Neural cell (in vitro differentiated cells): Measurements from ENCODE around the gene ST3GAL2. TPM values are rescaled to one million over a fixed set of nuclear protein-coding genes. Genes with fewer than 3 reads are reported as not detected.

ENCODE experiments used
- H2AFZ ChIP-seq: fragments of 200-600, 300-800 bp; sonication (generic), shearing (Covaris generic); 2 replicates; pipeline ENCODE4 v1.6.0; 2014; ENCODE audit warnings: low read depth, mild to moderate bottlenecking, antibody characterized with exemption, low read length, moderate library complexity
- H3F3A ChIP-seq: fragments of 200-600 bp; shearing (Covaris generic); 2 replicates; pipeline ENCODE4 v1.6.1; 2016; ENCODE audit warnings: mild to moderate bottlenecking, moderate library complexity, mixed read lengths, antibody characterized with exemption, low read length; ENCODE audit not compliant: insufficient read depth, poor library complexity, severe bottlenecking
- H3K27ac ChIP-seq: fragments of 200-600, 300-800 bp; sonication (generic), shearing (Covaris generic); 2 replicates; pipeline ENCODE4 v1.5.1; 2014; ENCODE audit warnings: mild to moderate bottlenecking, low read length, moderate library complexity
- H3K27me3 ChIP-seq: fragments of 300-800, 200-600 bp; sonication (generic), shearing (Covaris generic); 2 replicates; pipeline ENCODE4 v1.6.0; 2014; ENCODE audit warnings: mild to moderate bottlenecking, low read depth, low read length, moderate library complexity; ENCODE audit not compliant: insufficient read depth
- H3K36me3 ChIP-seq: fragments of 300-800, 200-600 bp; sonication (generic), shearing (Covaris generic); 2 replicates; pipeline ENCODE4 v1.5.1; 2014; ENCODE audit warnings: mild to moderate bottlenecking, antibody characterized with exemption, low read length, moderate library complexity; ENCODE audit not compliant: insufficient read depth
- H3K4me2 ChIP-seq: fragments of 300-800, 200-600 bp; sonication (generic), shearing (Covaris generic); 2 replicates; pipeline ENCODE4 v1.6.0; 2014; ENCODE audit warnings: mild to moderate bottlenecking, low read length
- H3K4me3 ChIP-seq: fragments of 300-800, 200-600 bp; sonication (generic), shearing (Covaris generic); 2 replicates; pipeline ENCODE4 v1.5.1; 2014; ENCODE audit warnings: mild to moderate bottlenecking, low read length, moderate library complexity
- H3K79me2 ChIP-seq: fragments of 200-600 bp; shearing (Covaris generic); replicated peaks from 2 replicates; pipeline ENCODE4 v1.6.0; 2014; ENCODE audit warnings: mild to moderate bottlenecking, low read length, moderate library complexity; ENCODE audit not compliant: insufficient read depth
- H3K9ac ChIP-seq: fragments of 300-800, 200-600 bp; sonication (generic), shearing (Covaris generic); 2 replicates; pipeline ENCODE4 v1.6.1; 2016; ENCODE audit warnings: mild to moderate bottlenecking, low read length, mixed read lengths
- H3K9me2 ChIP-seq: fragments of 200-600 bp; shearing (Covaris generic); 2 replicates; pipeline ENCODE4 v1.6.1; 2016; ENCODE audit warnings: mild to moderate bottlenecking, low read length, mixed read lengths; ENCODE audit not compliant: insufficient read depth
- H3K9me3 ChIP-seq: fragments of 200-600, 300-800 bp; sonication (generic), shearing (Covaris generic); 2 replicates; pipeline ENCODE4 v1.6.1; 2016; ENCODE audit warnings: mild to moderate bottlenecking, mixed run types, low read length, moderate library complexity, mixed read lengths
- H4K20me1 ChIP-seq: fragments of 200-600 bp; shearing (Covaris generic); 2 replicates; pipeline ENCODE4 v1.6.1; 2016; ENCODE audit warnings: mild to moderate bottlenecking, mixed run types; ENCODE audit not compliant: insufficient read depth
- CTCF ChIP-seq: fragments of 450-650 bp; IDR thresholded peaks from 2 replicates; pipeline ENCODE4 v1.5.1; 2014; ENCODE audit warnings: antibody characterized with exemption, mild to moderate bottlenecking, moderate library complexity; ENCODE audit not compliant: poor library complexity, severe bottlenecking
- EP300 ChIP-seq: fragments of 450-650 bp; conservative IDR thresholded peaks from 2 replicates; pipeline ENCODE4 v1.6.1; 2014; ENCODE audit warnings: antibody characterized with exemption, mild to moderate bottlenecking, moderate library complexity; ENCODE audit not compliant: poor library complexity, severe bottlenecking
- EZH2 ChIP-seq: fragments of 200-600, 300-800 bp; shearing (Covaris generic), sonication (generic); IDR thresholded peaks from 2 replicates; pipeline ENCODE4 v1.6.1; 2014; ENCODE audit warnings: antibody characterized with exemption, low read length, borderline replicate concordance, mild to moderate bottlenecking; ENCODE audit not compliant: insufficient read depth, poor library complexity, severe bottlenecking
- POLR2AphosphoS5 ChIP-seq: IDR thresholded peaks from 2 replicates; pipeline ENCODE4 v1.6.1; 2012
- RAD21 ChIP-seq: fragments of 450-650 bp; conservative IDR thresholded peaks from 2 replicates; pipeline ENCODE4 v1.6.1; 2014; ENCODE audit warnings: antibody characterized with exemption, mild to moderate bottlenecking, moderate library complexity
- REST ChIP-seq: IDR thresholded peaks from 2 replicates; pipeline ENCODE4 v1.6.1; 2012; ENCODE audit warnings: borderline replicate concordance
- SMC3 ChIP-seq: fragments of 450-650 bp; conservative IDR thresholded peaks from 2 replicates; pipeline ENCODE4 v1.6.1; 2014; ENCODE audit warnings: antibody characterized with exemption, mild to moderate bottlenecking, moderate library complexity; ENCODE audit not compliant: poor library complexity
- TAF1 ChIP-seq: IDR thresholded peaks from 2 replicates; pipeline ENCODE4 v1.6.1; 2012; ENCODE audit warnings: low read depth
- polyA plus RNA-seq: library from polyadenylated mRNA; depleted of rRNA; stranded (reverse); fragments of >200 nt; gene quantifications from 2 replicates; pipeline ENCODE4 v1.2.3, GENCODE V29; 2014

ST3GAL2 gene
- polyA plus RNA-seq, 1 donor from 2014 or later: 19.4 TPM

- Histone ChIP-seq H3F3A (peaks cover 5% of the 10 kb centered on the region), H3K4me3 (no peak overlapping the region), H3K9ac (no peak overlapping the region), H3K79me2 (no peaks in the 10 kb centered on the region), H3K36me3 (no peaks in the 10 kb centered on the region), H3K9me3 (no peaks in the 10 kb centered on the region), H3K27me3 (no peaks in the 10 kb centered on the region), H3K4me2 (no peak overlapping the region), H4K20me1 (no peaks in the 10 kb centered on the region), H2AFZ (no peak overlapping the region), H3K27ac (no peak overlapping the region), H3K9me2 (no peaks in the 10 kb centered on the region)
- no peak for TF ChIP-seq CTCF
- no peak for TF ChIP-seq RAD21
- TF ChIP-seq EP300: no peak
- no peak for TF ChIP-seq TAF1
- TF ChIP-seq REST: no peak
- TF ChIP-seq POLR2AphosphoS5: no peak
- TF ChIP-seq SMC3: no peak
- TF ChIP-seq EZH2: no peak
Measured at GRCh38 chr16:70375636-70376611, 63.0 kb downstream of the ST3GAL2 start.

- Histone ChIP-seq H3K4me3 (no peak overlapping the region), H2AFZ (no peak overlapping the region), H3K79me2 (no peaks in the 10 kb centered on the region), H4K20me1 (no peaks in the 10 kb centered on the region), H3K27me3 (no peaks in the 10 kb centered on the region), H3K9ac (no peak overlapping the region), H3F3A (no peaks in the 10 kb centered on the region), H3K27ac (no peak overlapping the region), H3K4me2 (no peak overlapping the region), H3K9me3 (no peaks in the 10 kb centered on the region), H3K9me2 (no peaks in the 10 kb centered on the region), H3K36me3 (no peaks in the 10 kb centered on the region)
- TF ChIP-seq CTCF: no peak
- TF ChIP-seq EP300: no peak
- TF ChIP-seq EZH2: no peak
- TF ChIP-seq REST: no peak
- TF ChIP-seq SMC3: no peak
- TF ChIP-seq RAD21: no peak
Measured at GRCh38 chr16:70374213-70374612, 64.7 kb downstream of the ST3GAL2 start.
